Measurements from ENCODE around the gene RNF213. TPM values are rescaled to one million over a fixed set of nuclear protein-coding genes. Genes with fewer than 3 reads are reported as not detected.

RNF213 gene
- total and polyA plus RNA-seq, 10 of the 15 experiments (the other 5 are each of a cell fraction or from before 2014, with no cell fraction given): 18.6 to 145 (median 65.8) TPM

- Histone ChIP-seq H3K27me3 (replicated peaks in 1 of 2; ENCODE audit: control insufficient read depth in 2 of 2, insufficient read depth in 2 of 2, low read length in 1 of 2) (no peaks in the 10 kb centered on the region), H3K36me3 (ENCODE audit: control insufficient read depth in 2 of 2, insufficient read depth in 2 of 2, low read length in 1 of 2) (no peaks in the 10 kb centered on the region), H4K20me1 (ENCODE audit: control insufficient read depth, insufficient read depth) (no peaks in the 10 kb centered on the region), H3K4me3 (0 out of 2 replicates have a peak overlapping the region, but pooled peaks have one; percentile 5), H3K4me2 (ENCODE audit: control insufficient read depth, insufficient read depth) (peak overlapping the region; percentile 75), H3K79me2 (ENCODE audit: control insufficient read depth, insufficient read depth, low read length) (no peaks in the 10 kb centered on the region), H3K9me3 (replicated peaks; ENCODE audit: control insufficient read depth, insufficient read depth, low read length) (no peaks in the 10 kb centered on the region), H3K9ac (ENCODE audit: control insufficient read depth, insufficient read depth, low read length) (peak overlapping the region; percentile 44; the same call in 1 of the 2 replicates), H3K4me1 (ENCODE audit: control insufficient read depth, insufficient read depth, low read length) (peaks cover 41% of the 10 kb centered on the region), H3K27ac (ENCODE audit: control insufficient read depth, insufficient read depth) (peak overlapping the region; percentile 84), H2AFZ (ENCODE audit: control insufficient read depth, low read depth, low read length) (peak overlapping the region; percentile 67)
- in situ Hi-C loops (cut with MboI) (no loop called here), intact Hi-C loops (cut with micrococcal nuclease; ENCODE audit: unreplicated experiment) (loop anchor here (5.0 kb wide), 1 partner anchor 37 kb away; no protein-coding TSS in a partner anchor)
- ATAC-seq (peak; percentile 87), FAIRE-seq (peak; percentile 92), DNase-seq (ENCODE audit: low read depth, low spot score) (peak; percentile 86)
- WGBS (ENCODE audit: insufficient coverage, insufficient replicate concordance, low lambda C conversion rate, missing lambda C conversion rate): 9% methylated on average over 13 of the region's 13 CpGs
- RAD21 ChIA-PET (ENCODE audit: unreplicated experiment): interaction anchor here (0.9 to 1.4 kb wide), 3 partner anchors 9 to 35 kb away, joined by 3 to 4 read pairs (median 3); no protein-coding TSS in a partner anchor
- POLR2A ChIA-PET: interaction anchor here (0.6 to 0.7 kb wide), 3 partner anchors 24 to 124 kb away, joined by 3 to 8 read pairs (median 3); no protein-coding TSS in a partner anchor
- SMC1A ChIA-PET (ENCODE audit: uncharacterized antibody, unreplicated experiment): interaction anchor here (1.0 to 1.3 kb wide), 2 partner anchors 9 to 11 kb away, joined by 3 read pairs; no protein-coding TSS in a partner anchor
- no TSS peak for BruUV-seq (replicated peaks)
- CTCF ChIA-PET: interaction anchor here (0.8 kb wide), 1 partner anchor 59 kb away, joined by 3 read pairs; no protein-coding TSS in a partner anchor
- TF ChIP-seq PBX3 (IDR thresholded peaks at IDR 0.05; ENCODE audit: insufficient replicate concordance, low read depth, low read length): no peak
- no peak for TF ChIP-seq ATF3 (IDR thresholded peaks at IDR 0.05; ENCODE audit: borderline replicate concordance, extremely low read depth, low read depth, low read length)
- TF ChIP-seq NFXL1 (IDR thresholded peaks at IDR 0.05; ENCODE audit: borderline replicate concordance): no peak
- TF ChIP-seq BCL11A (IDR thresholded peaks at IDR 0.05; ENCODE audit: low read depth, low read length): no peak
- TF ChIP-seq MAX (IDR thresholded peaks at IDR 0.05; ENCODE audit: low read depth, low read length): no peak
- TF ChIP-seq SIX5 (IDR thresholded peaks at IDR 0.05; ENCODE audit: low read depth, low read length, severe bottlenecking): no peak
- 0 out of 2 replicates have a peak, but pooled peaks have one; percentile 30 for TF ChIP-seq ZNF687 (IDR thresholded peaks at IDR 0.05)
- TF ChIP-seq ATF7 (IDR thresholded peaks at IDR 0.05; ENCODE audit: low read depth): 0 out of 2 replicates have a peak, but pooled peaks have one; percentile 14
- no peak for TF ChIP-seq ELK1 (IDR thresholded peaks at IDR 0.05; ENCODE audit: low read depth, low read length)
- TF ChIP-seq MTA3 (IDR thresholded peaks at IDR 0.05; ENCODE audit: borderline replicate concordance, low read length): peak; percentile 50; the same call in 1 of the 2 replicates
- no peak for TF ChIP-seq LARP7 (IDR thresholded peaks at IDR 0.05)
- TF ChIP-seq PML (IDR thresholded peaks at IDR 0.05; ENCODE audit: low read length): no peak
- TF ChIP-seq SMARCA5 (IDR thresholded peaks at IDR 0.05): no peak
- no peak for TF ChIP-seq STAT1 (conservative IDR thresholded peaks at IDR 0.05)
- no peak for TF ChIP-seq RFX5 (IDR thresholded peaks at IDR 0.05; ENCODE audit: low read depth, low read length)
- peak; percentile 100 for TF ChIP-seq BACH1 (IDR thresholded peaks at IDR 0.05; ENCODE audit: borderline replicate concordance)
Measured at GRCh38 chr17:80254396-80255251, 6.0 kb upstream of the RNF213 start.

Data from GM12878 (cell line).